ENCODE results near the gene MOCS1.

GRCh38 chr6:39956936-39957335 is 22.7 kb upstream of the MOCS1 start:
- TF ChIP-seq ZNF362 (tag by site-specific recombination; IDR thresholded peaks at IDR 0.05): no peak
- no peak for TF ChIP-seq CTCF (tag by site-specific recombination; IDR thresholded peaks at IDR 0.05)
- no peak for TF ChIP-seq ZNF391 (tag by site-specific recombination; IDR thresholded peaks at IDR 0.05; ENCODE audit: borderline replicate concordance, low read depth)
